Central memory CD4-positive, alpha-beta T cell (primary cell): ENCODE measurements around the gene SPSB2.
"Not testable (repeated sequence)": the region's sequence is repeated elsewhere in the genome, so short reads cannot be mapped to it uniquely, and the experiment has no call there.

ENCODE experiments used
- DNase-seq: peaks from one replicate; pipeline ENCODE4 v3.0.0; 2022

Gene SPSB2

GRCh38 chr12:6869049-6870021, 3.8 kb downstream of the SPSB2 start:
- DNase-seq: peak; percentile 78

GRCh38 chr12:6868211-6869048, 4.7 kb downstream of the SPSB2 start:
- DNase-seq: no peak

- peak; percentile 60 for DNase-seq
Observed at GRCh38 chr12:6867413-6868210, 5.5 kb downstream of the SPSB2 start, which contains the start of gene TPI1. TSS of gene TPI1 (plus strand) at chr12:6867531. CDS start at chr12:6867567, 36 bp downstream.

- no peak for DNase-seq
Observed at GRCh38 chr12:6866920-6867412, 6.1 kb downstream of the SPSB2 start.

DNA sequence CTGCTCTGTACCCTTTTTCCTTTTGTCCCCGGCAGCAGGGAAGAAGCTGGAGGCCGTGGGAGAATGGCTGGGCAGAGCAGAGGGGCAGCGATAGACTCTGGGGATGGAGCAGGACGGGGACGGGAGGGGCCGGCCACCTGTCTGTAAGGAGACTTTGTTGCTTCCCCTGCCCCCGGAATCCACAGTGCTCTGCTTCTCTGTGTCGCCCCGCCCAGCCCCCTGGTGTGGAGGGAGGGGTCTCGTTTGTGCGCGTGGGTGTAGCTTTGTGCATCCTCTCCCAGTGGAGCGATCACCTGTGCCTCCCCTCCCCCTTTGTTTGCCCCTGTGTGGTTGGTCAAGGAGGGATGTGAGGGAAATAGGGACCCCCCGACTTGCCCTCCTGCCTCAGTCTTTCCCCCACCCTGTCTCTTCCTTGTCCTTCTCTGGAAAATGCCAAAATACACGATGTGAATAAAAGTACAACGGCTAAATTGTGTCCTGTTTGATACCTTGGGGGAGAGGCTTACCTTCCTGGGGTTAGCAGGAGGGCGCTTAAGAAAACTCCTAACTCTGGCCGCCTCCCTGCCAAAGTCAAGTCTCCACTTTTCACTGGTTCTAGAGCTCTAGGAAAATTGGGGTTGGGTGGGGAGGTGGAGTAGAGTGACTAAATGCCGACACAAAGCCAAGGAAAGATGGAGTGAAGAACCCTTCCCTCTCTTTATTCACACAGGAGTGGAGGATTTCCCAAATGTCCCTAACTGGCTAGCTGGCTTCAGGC, 6.8 kb downstream of the SPSB2 start:
- DNase-seq: no peak

- DNase-seq: not testable (repeated sequence)
Observed at GRCh38 chr12:6865307-6865706, 7.8 kb downstream of the SPSB2 start.

DNA sequence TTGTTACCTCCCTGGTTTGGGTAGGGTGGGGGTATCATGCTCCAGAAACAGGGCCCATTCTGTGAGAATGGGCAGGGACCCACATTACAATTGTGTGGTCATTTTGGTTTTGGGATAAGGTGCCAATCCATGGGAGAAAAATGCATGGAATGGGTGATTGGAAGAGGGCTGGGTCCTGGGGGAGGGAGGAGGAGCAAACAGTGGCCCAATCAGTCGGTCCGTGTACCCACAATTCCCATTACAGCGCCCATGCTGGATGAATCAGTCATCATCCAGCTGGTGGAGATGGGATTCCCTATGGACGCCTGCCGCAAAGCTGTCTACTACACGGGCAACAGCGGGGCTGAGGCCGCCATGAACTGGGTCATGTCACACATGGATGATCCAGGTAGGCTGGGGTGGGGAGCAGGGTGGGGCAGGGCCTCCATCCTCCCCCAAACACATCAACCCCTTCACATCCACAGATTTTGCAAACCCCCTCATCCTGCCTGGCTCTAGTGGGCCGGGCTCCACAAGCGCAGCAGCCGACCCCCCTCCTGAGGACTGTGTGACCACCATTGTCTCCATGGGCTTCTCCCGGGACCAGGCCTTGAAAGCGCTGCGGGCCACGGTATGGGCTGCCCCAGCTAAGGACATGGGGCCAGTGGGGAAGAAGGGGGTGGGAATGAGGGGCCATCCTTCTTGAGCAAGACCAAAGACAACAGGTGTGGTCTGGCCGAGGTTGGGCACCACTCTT, 9.3 kb downstream of the SPSB2 start:
- no peak for DNase-seq

GRCh38 chr12:6863033-6863432, 10.1 kb downstream of the SPSB2 start:
- no peak for DNase-seq

DNA sequence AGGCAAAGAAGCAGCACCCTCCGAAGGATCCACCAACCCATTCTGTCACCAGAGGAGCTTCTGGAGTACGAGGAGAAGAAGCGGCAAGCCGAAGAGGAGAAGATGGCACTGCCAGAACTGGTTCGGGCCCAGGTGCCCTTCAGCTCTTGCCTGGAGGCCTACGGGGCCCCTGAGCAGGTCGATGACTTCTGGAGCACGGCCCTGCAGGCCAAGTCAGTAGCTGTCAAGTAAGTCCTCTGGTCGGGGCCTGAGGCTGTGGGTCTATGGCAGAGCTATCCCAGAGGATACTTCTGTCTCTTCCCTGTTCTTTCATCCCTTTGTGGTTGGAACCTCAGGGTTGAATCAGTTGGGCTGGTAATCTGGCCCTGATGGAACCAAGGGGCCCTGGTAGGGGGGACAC, 11.7 kb downstream of the SPSB2 start:
- DNase-seq: no peak

DNA sequence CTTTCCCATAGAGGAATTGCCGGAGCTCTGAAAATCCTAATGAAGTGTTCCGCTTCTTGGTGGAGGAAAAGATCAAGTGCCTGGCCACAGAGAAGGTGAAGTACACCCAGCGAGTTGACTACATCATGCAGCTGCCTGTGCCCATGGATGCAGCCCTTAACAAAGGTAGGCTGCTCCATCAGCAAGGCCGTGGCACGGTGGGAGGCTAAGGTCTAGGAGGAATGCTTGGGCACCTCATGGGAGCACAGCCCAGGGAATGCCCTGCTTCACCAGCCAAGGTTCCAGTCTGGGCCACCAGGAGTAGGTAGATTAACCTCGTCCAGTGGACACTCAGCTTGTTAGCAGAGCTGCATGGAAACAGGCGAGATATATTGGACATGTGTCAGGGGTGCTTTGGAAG, 12.2 kb downstream of the SPSB2 start:
- no peak for DNase-seq

DNA sequence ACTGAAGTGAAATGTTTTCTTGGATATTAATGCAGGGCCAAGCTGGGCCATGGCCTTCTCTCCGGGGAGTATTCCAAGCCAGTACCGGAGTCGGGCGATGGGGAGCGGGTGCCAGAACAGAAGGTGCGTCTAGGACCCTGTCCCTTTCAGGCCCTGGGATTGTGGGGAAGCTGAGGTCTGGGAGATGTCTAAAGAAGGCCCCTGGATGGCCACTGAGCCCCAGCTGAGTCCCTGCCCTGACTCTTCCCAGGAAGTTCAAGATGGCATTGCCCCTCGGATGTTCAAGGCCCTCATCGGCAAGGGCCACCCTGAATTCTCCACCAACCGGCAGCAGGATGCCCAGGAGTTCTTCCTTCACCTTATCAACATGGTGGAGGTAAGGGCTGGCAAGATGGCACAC, 13.0 kb downstream of the SPSB2 start:
- DNase-seq: no peak

DNA sequence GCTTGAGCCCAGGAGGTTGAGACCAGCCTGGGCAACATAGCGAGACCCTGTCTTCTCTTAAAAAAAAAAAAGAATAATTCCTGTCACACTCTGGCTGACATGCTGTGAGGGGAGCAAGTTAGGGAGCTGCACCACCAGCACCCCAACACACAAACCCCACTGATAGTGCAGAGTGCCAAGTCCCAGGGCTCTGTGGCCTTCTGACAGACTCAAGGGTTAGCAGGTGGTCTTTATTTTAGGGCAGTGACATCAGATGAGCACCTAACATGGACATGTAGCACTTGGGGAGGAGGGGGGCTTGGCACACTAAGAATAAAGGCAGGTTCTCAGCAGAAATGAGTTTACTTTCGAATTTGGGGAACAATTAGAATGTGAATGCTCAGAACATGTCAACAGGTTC, 14.3 kb downstream of the SPSB2 start:
- no peak for DNase-seq

- DNase-seq: no peak
Observed at GRCh38 chr12:6855322-6855721, 17.8 kb downstream of the SPSB2 start.

GRCh38 chr12:6854036-6854435, 19.1 kb downstream of the SPSB2 start:
- DNase-seq: no peak

- DNase-seq: no peak
Observed at GRCh38 chr12:6853626-6854025, 19.5 kb downstream of the SPSB2 start.

DNA sequence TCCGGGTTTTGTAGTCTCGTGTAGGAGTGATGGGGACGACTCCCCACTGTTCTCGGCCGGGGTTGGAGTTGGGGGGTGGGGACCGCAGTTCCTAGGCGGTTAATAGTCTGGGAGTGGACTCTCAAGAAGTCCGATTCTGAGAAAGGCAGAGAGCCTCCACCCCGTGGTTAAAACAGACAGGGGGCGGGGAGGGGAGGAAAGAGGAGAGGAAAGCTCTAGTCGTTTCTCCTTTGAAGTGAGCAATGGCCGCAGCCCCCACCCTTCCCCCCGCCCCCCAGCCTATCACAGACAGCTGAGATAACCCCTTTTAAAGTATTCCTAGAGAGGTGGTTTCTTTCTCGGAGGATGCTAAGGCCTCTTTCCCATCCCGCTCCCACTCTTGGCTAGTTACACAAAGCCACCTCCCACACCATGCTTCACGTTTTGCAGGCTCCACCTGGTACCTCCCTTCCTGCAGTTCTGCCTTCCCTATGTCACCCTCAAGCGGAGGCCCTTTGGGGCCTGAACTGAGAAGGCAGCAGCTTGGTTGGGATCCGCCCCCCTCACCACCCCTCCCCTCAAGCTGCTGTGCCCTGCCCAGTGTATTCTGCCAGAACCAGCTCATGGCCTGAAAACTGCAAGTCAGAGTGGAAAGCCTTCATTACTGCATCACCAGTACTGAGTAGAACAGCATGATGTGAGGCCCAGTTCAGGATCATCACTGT, 20.3 kb downstream of the SPSB2 start:
- peak; percentile 59 for DNase-seq

GRCh38 chr12:6851921-6852650, 21.0 kb downstream of the SPSB2 start, which contains the start of gene USP5:
TSS of gene USP5 (plus strand) at chr12:6852150. CDS start at chr12:6852180, 30 bp downstream.
- DNase-seq: peak; percentile 99

- DNase-seq: peak; percentile 92
Observed at GRCh38 chr12:6851153-6851920, 21.8 kb downstream of the SPSB2 start, which contains the start of gene CDCA3. TSS of gene CDCA3 (minus strand) at chr12:6851286. CDS start at chr12:6850952, 334 bp downstream.

DNA sequence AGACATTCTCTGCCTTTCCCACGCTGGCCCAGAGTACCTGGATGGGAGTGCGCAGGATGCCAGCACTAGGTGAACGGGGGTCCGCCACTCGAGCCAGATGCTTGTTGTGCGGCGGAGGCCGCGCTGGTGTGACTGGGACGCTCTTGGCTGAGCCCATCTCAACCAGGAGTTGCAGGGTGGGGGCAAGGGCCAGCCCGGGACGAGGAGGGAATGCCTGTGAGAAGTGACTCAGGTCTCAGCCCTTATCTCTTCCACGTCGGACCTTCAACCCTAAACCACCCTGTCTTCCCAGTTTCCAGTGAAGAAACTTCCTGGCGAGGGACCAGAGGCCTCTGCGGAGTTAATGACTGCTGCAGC, 22.3 kb downstream of the SPSB2 start:
- no peak for DNase-seq
